ENCODE measurements around the gene ARHGAP35.
"Not testable (repeated sequence)": the region's sequence is repeated elsewhere in the genome, so short reads cannot be mapped to it uniquely, and the experiment has no call there.

Gene ARHGAP35

GRCh38 chr19:46818812-46819211 is 42.0 kb upstream of the ARHGAP35 start:
- H3K36me3 ChIP-seq (ENCODE audit: control insufficient read depth in 1 of 2, insufficient read depth in 2 of 2, low read length in 2 of 2): no peaks in the 10 kb centered on the region
- H4K12ac ChIP-seq (ENCODE audit: low read depth, low read length): no peak overlapping the region
- DNase-seq: no peak
- no peak overlapping the region for H3K14ac ChIP-seq (ENCODE audit: low read length)
- H2BK12ac ChIP-seq (ENCODE audit: low read length): no peak overlapping the region
- no peak overlapping the region for H2BK120ac ChIP-seq (ENCODE audit: insufficient read depth, low read length, poor library complexity)
- H3K9ac ChIP-seq (ENCODE audit: low read length): no peak overlapping the region
- H3K4ac ChIP-seq (ENCODE audit: low read depth, low read length): no peak overlapping the region
- no peak overlapping the region for H3K4me3 ChIP-seq (ENCODE audit: low read depth, low read length)
- H4K8ac ChIP-seq (ENCODE audit: low read depth, low read length): no peak overlapping the region
- H3K18ac ChIP-seq (ENCODE audit: low read length): no peak overlapping the region
- no peak overlapping the region for H2AK5ac ChIP-seq (ENCODE audit: low read length)
- peaks cover 10% of the 10 kb centered on the region in 2 experiments for H3K4me1 ChIP-seq (ENCODE audit: control insufficient read depth in 1 of 2, insufficient read depth in 2 of 2, low read length in 2 of 2)
- H3K9me3 ChIP-seq (ENCODE audit: insufficient read depth, low read depth, low read length): peaks cover 2% of the 10 kb centered on the region
- no peak overlapping the region for H3K23ac ChIP-seq (ENCODE audit: low read length)
- no CpG with 5 or more reads among the region's 2 CpGs for WGBS (ENCODE audit: extremely low coverage, insufficient coverage, insufficient read length)
- no peak overlapping the region for H3K4me2 ChIP-seq (ENCODE audit: low read length)
- no peaks in the 10 kb centered on the region for H3K79me1 ChIP-seq (ENCODE audit: low read length)
- no peak overlapping the region for H2AFZ ChIP-seq (ENCODE audit: insufficient read depth, low read length, poor library complexity)
- no peaks in the 10 kb centered on the region for H3K79me2 ChIP-seq (ENCODE audit: control insufficient read depth, insufficient read depth, low read length, poor library complexity)
- no peak overlapping the region for H2BK5ac ChIP-seq (ENCODE audit: low read depth, low read length, poor library complexity)
- H3K27ac ChIP-seq (ENCODE audit: low read depth, low read length): no peak overlapping the region
- H3K27me3 ChIP-seq (ENCODE audit: insufficient read depth, low read length): no peaks in the 10 kb centered on the region
- no peak overlapping the region for H4K91ac ChIP-seq (ENCODE audit: low read depth, low read length)

GRCh38 chr19:46821512-46822409 is 39.0 kb upstream of the ARHGAP35 start:
- H2BK5ac ChIP-seq (ENCODE audit: low read depth, low read length, poor library complexity): no peak overlapping the region
- H4K12ac ChIP-seq (ENCODE audit: low read depth, low read length): no peak overlapping the region
- H2AFZ ChIP-seq (ENCODE audit: insufficient read depth, low read length, poor library complexity): no peak overlapping the region
- no peaks in the 10 kb centered on the region for H3K27me3 ChIP-seq (ENCODE audit: insufficient read depth, low read length)
- H2AK5ac ChIP-seq (ENCODE audit: low read length): no peak overlapping the region
- no peak overlapping the region for H3K23ac ChIP-seq (ENCODE audit: low read length)
- H3K27ac ChIP-seq (ENCODE audit: low read depth, low read length): no peak overlapping the region
- H3K36me3 ChIP-seq (ENCODE audit: control insufficient read depth in 1 of 2, insufficient read depth in 2 of 2, low read length in 2 of 2): no peaks in the 10 kb centered on the region
- H3K4me2 ChIP-seq (ENCODE audit: low read length): no peak overlapping the region
- no peak overlapping the region for H4K8ac ChIP-seq (ENCODE audit: low read depth, low read length)
- peak overlapping the region; percentile 9 for H2BK12ac ChIP-seq (ENCODE audit: low read length)
- peaks cover 8% of the 10 kb centered on the region for H3K79me1 ChIP-seq (ENCODE audit: low read length)
- no peak overlapping the region for H3K9ac ChIP-seq (ENCODE audit: low read length)
- WGBS (ENCODE audit: extremely low coverage, insufficient coverage, insufficient read length): no CpG with 5 or more reads among the region's 18 CpGs
- H3K4me1 ChIP-seq (ENCODE audit: control insufficient read depth in 1 of 2, insufficient read depth in 2 of 2, low read length in 2 of 2): peaks cover 10 to 20% of the 10 kb centered on the region in 2 experiments
- no peak overlapping the region for H2BK120ac ChIP-seq (ENCODE audit: insufficient read depth, low read length, poor library complexity)
- H3K79me2 ChIP-seq (ENCODE audit: control insufficient read depth, insufficient read depth, low read length, poor library complexity): no peaks in the 10 kb centered on the region
- DNase-seq: no peak
- peak overlapping the region; percentile 4 for H4K91ac ChIP-seq (ENCODE audit: low read depth, low read length)
- H3K18ac ChIP-seq (ENCODE audit: low read length): peak overlapping the region; percentile 7
- H3K4me3 ChIP-seq (ENCODE audit: low read depth, low read length): no peak overlapping the region
- no peaks in the 10 kb centered on the region for H3K9me3 ChIP-seq (ENCODE audit: insufficient read depth, low read depth, low read length)
- no peak overlapping the region for H3K4ac ChIP-seq (ENCODE audit: low read depth, low read length)
- H3K14ac ChIP-seq (ENCODE audit: low read length): no peak overlapping the region

- not testable (repeated sequence) for H4K12ac ChIP-seq (ENCODE audit: low read depth, low read length); DNase-seq; H2AK5ac ChIP-seq (ENCODE audit: low read length); H3K4me2 ChIP-seq (ENCODE audit: low read length); H3K14ac ChIP-seq (ENCODE audit: low read length); H3K4ac ChIP-seq (ENCODE audit: low read depth, low read length); H4K8ac ChIP-seq (ENCODE audit: low read depth, low read length); H3K4me3 ChIP-seq (ENCODE audit: low read depth, low read length); H4K91ac ChIP-seq (ENCODE audit: low read depth, low read length); H3K79me2 ChIP-seq (ENCODE audit: control insufficient read depth, insufficient read depth, low read length, poor library complexity); H2BK120ac ChIP-seq (ENCODE audit: insufficient read depth, low read length, poor library complexity); H3K9me3 ChIP-seq (ENCODE audit: insufficient read depth, low read depth, low read length); H3K27me3 ChIP-seq (ENCODE audit: insufficient read depth, low read length); H3K27ac ChIP-seq (ENCODE audit: low read depth, low read length); H2AFZ ChIP-seq (ENCODE audit: insufficient read depth, low read length, poor library complexity); H3K36me3 ChIP-seq (ENCODE audit: control insufficient read depth in 1 of 2, insufficient read depth in 2 of 2, low read length in 2 of 2); H3K18ac ChIP-seq (ENCODE audit: low read length); H3K23ac ChIP-seq (ENCODE audit: low read length); H2BK5ac ChIP-seq (ENCODE audit: low read depth, low read length, poor library complexity); H3K9ac ChIP-seq (ENCODE audit: low read length)
- H2BK12ac ChIP-seq (ENCODE audit: low read length): peak overlapping the region; percentile 9
- no CpG with 5 or more reads among the region's 4 CpGs for WGBS (ENCODE audit: extremely low coverage, insufficient coverage, insufficient read length)
- peaks cover 14% of the 10 kb centered on the region for H3K79me1 ChIP-seq (ENCODE audit: low read length)
- peaks cover 15 to 25% of the 10 kb centered on the region in 2 experiments for H3K4me1 ChIP-seq (ENCODE audit: control insufficient read depth in 1 of 2, insufficient read depth in 2 of 2, low read length in 2 of 2)
Observed at GRCh38 chr19:46822410-46822787, 38.4 kb upstream of the ARHGAP35 start.

GRCh38 chr19:46823049-46823448 is 37.7 kb upstream of the ARHGAP35 start:
- no peak overlapping the region for H2BK120ac ChIP-seq (ENCODE audit: insufficient read depth, low read length, poor library complexity)
- no peak overlapping the region for H2AK5ac ChIP-seq (ENCODE audit: low read length)

More at GRCh38 chr19:46823049-46823448, 37.7 kb upstream of the ARHGAP35 start:
- H3K4me1 ChIP-seq (ENCODE audit: control insufficient read depth in 1 of 2, insufficient read depth in 2 of 2, low read length in 2 of 2): peaks cover 16 to 25% of the 10 kb centered on the region in 2 experiments
- WGBS (ENCODE audit: extremely low coverage, insufficient coverage, insufficient read length): no CpG with 5 or more reads among the region's 6 CpGs
- H2BK5ac ChIP-seq (ENCODE audit: low read depth, low read length, poor library complexity): no peak overlapping the region
- no peak overlapping the region for H3K4me2 ChIP-seq (ENCODE audit: low read length)
- no peak overlapping the region for H2BK12ac ChIP-seq (ENCODE audit: low read length)
- H3K27ac ChIP-seq (ENCODE audit: low read depth, low read length): no peak overlapping the region
- no peak overlapping the region for H3K4me3 ChIP-seq (ENCODE audit: low read depth, low read length)
- no peak overlapping the region for H3K4ac ChIP-seq (ENCODE audit: low read depth, low read length)
- peaks cover 17% of the 10 kb centered on the region for H3K79me1 ChIP-seq (ENCODE audit: low read length)
- no peaks in the 10 kb centered on the region for H3K27me3 ChIP-seq (ENCODE audit: insufficient read depth, low read length)
- peaks cover 2% of the 10 kb centered on the region for H3K79me2 ChIP-seq (ENCODE audit: control insufficient read depth, insufficient read depth, low read length, poor library complexity)
- no peaks in the 10 kb centered on the region for H3K9me3 ChIP-seq (ENCODE audit: insufficient read depth, low read depth, low read length)
- H4K12ac ChIP-seq (ENCODE audit: low read depth, low read length): no peak overlapping the region
- no peak overlapping the region for H4K91ac ChIP-seq (ENCODE audit: low read depth, low read length)
- H4K8ac ChIP-seq (ENCODE audit: low read depth, low read length): no peak overlapping the region
- no peaks in the 10 kb centered on the region for H3K36me3 ChIP-seq (ENCODE audit: control insufficient read depth in 1 of 2, insufficient read depth in 2 of 2, low read length in 2 of 2)
- no peak overlapping the region for H3K9ac ChIP-seq (ENCODE audit: low read length)
- H3K18ac ChIP-seq (ENCODE audit: low read length): no peak overlapping the region
- H2AFZ ChIP-seq (ENCODE audit: insufficient read depth, low read length, poor library complexity): no peak overlapping the region
- DNase-seq: no peak
- H3K23ac ChIP-seq (ENCODE audit: low read length): no peak overlapping the region
- H3K14ac ChIP-seq (ENCODE audit: low read length): no peak overlapping the region

Data from trophoblast cell (in vitro differentiated cells and primary cell).